NCI-H526 treated with DMSO at 0.1 percent for 48 hours (cell line): Measurements from ENCODE around the gene HDAC7.

ENCODE experiments used
- DNase-seq: peaks from one replicate; lab custom pipeline; 2025; lab: John Stamatoyannopoulos, UW

Gene HDAC7

GRCh38 chr12:47793015-47793681 lies 26.6 kb downstream of the HDAC7 start:
- DNase-seq, result no peak

DNA sequence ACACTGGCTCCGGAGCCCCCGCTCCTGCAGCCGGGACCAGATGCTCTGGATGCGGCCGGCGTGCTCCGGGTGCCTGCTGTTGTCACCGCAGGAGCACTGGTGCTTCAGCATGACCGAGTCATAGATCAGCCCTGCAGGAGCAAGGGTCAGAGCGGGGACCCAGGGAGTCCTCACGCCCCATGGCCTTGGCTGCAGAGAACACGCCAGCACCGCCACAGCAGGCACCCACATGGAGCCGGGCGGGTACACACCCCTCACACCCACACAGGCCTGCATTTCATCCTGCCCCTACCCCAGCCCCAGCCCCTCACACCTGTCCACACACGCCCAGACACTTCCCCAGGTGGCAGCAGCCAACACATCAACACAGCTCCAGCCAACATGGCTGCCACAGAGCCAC lies 27.8 kb downstream of the HDAC7 start:
- DNase-seq, result no peak

GRCh38 chr12:47791351-47791746 lies 28.4 kb downstream of the HDAC7 start:
- DNase-seq, result no peak

GRCh38 chr12:47790676-47791350 lies 28.9 kb downstream of the HDAC7 start:
- no peak for DNase-seq

DNA sequence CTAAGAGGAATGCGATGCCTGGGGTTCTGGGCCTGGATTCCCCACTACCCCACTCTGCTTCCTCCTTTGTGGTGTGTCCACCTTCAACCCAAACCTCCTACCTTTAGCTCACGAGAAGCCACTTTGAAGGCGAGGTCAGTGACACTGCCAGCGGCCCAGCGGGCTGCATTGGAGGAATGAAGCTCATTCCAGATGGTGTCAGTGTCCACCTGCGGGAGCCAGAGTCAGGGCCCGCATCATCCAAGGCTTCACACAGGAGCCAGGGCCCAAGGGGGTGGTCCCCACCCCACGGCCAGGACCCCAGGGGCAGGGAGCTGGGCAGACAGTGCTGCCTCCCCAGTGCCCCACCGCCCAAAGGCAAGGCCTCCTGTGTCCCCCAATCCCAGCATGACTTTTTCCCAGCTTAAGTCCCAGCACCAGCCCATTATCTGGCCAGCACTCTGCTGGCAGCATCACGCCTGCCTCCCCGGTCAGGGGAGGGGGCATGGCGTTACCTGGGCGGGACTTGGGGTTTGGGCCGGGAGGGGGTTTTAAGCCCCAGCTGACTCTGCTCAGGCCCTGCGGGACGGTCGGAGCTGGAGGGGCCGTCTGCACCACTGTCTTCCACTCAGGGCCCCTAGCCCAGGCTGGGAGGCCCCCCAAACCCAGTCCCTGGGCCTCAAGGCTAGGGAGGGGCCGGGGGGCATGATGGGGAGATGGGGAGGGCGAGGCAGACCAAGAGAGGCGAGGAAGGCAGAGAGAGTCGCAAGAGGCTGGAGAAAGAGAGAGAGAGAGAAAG lies 29.8 kb downstream of the HDAC7 start:
- DNase-seq, result no peak

DNA sequence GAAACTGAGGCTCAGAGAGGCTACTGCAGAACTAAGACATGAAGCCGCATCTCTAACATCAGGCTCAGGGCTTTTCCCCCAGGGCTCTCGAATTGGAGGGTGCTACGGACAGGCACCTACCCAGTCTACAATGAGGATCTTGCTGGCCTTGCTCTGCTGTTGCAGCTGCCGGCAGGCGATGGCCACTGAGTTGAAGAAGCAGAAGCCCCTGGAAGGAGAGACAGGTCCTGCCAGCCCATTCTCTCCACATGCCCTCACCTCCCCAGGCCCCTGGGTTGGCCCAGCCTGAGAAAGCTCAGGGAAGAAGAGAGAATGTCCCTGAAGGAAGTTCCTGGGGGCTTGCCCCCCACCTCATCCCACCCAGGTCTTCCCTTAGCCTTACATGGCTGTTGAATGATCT lies 30.6 kb downstream of the HDAC7 start:
- no peak for DNase-seq

GRCh38 chr12:47787596-47788319 lies 31.9 kb downstream of the HDAC7 start:
- no peak for DNase-seq

DNA sequence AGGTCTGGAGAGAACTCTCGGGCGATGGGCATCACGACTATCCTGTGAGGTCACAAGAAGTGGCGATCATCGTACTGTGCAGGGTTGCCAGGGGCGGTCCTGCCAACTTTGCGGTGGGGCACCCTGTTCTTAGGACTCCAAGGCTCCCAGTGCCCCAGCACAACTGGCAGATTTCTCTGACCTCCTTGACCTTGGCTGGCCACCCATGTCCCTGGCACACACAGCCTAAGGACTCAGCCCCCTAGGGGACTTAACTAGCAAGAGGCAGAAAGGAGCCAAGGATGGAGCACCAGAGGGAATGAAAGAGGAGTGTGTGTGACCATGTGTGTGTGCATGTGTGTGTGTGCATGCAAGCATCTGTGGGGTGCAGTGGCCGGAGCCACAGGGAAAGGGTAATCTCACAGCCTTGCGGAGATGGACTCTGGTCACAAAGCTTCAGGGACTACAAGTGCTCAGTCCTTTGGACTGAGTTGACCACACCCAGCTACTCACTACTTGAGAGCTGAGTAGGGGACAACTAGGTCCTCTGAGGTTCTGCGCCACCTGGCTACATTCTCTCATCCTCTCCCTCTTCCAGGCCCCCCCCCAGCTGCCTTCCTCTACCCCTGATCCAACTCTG lies 32.9 kb downstream of the HDAC7 start:
- no peak for DNase-seq

- no peak for DNase-seq
Measured at GRCh38 chr12:47785887-47786661, 33.6 kb downstream of the HDAC7 start.

- DNase-seq, result no peak
Measured at GRCh38 chr12:47785036-47785886, 34.4 kb downstream of the HDAC7 start.

GRCh38 chr12:47783821-47784819 lies 35.6 kb downstream of the HDAC7 start:
- DNase-seq, result no peak

GRCh38 chr12:47783024-47783755 lies 36.5 kb downstream of the HDAC7 start:
- no peak for DNase-seq

- no peak for DNase-seq
Measured at GRCh38 chr12:47782372-47782770, 37.3 kb downstream of the HDAC7 start.

DNA sequence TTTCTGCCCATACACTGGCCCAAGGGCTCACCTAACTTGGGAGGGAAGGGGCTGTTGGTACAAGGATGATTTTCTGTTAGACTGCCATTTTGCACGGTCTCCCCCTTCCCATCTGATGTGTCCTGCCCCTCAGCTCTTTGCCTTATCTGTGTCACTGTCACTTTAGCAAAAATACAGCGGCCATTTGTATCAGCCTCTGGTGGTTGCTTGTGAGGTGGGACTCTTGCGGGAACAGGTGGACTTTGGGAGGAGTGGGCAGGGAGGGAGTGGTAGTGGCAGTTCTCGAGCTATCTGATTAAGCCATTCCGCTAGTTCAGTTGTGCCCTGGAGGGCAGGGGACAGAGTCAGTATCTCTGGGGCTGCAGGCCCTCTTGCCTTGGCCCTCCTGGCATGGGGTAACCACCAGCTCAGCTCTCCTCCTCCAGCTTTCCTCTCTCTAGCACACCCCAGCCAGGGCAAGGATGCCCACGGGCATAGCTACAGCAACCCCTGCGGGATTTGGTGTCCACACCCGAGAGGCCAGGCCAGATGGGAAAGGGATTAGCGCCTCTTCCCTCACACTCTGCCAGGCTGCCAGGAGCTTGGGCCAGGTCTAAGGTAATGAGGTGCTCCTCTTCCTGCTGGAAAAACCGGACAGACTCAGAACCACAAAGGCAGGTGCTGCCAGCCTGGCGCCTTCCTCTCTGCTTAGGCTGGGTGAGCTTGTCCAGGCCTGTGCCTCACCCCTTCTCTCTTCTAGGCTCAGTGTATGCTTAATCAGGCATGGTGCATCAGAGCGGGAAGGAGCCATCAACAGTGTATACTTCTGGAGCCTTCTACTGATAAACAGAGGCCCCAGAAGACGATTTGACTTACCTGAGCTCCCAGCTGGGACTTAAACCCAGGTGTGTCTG lies 38.0 kb downstream of the HDAC7 start:
- DNase-seq, result peak; percentile 90

- no peak for DNase-seq
Measured at GRCh38 chr12:47779943-47780504, 39.7 kb downstream of the HDAC7 start.

DNA sequence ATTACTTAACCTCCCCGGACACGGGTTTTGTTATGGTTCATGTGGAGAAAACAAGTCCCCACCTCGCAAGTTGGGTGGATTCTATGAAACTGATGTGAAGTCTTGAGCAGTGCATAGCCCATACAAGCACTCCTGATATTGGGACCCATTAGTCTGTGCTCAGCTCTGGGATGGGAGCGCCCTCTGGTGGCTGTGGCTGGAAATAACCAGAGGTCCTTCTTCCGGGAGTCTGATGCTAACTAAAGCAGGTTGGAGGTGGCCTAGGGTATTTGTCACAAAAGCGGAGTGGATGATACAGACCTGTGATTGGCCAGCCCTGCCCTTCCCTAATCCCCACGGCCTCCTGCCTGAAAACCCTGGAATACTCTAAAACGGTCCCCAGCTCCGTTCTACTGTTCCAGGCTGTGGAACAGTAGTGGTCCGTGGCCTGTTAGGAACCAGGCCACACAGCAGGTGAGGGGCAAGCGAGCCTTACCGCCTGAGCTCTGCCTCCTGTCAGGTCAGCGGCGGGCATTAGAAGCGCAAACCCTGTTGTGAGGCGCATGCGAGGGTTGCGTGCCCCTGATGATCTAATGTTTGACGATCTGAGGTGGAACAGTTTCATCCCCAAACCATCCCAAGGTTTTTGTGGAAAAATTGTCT lies 40.3 kb downstream of the HDAC7 start:
- peak; percentile 69 for DNase-seq
